ENCODE data around the gene IL9R. TPM values are rescaled to one million over a fixed set of nuclear protein-coding genes. Genes with fewer than 3 reads are reported as not detected.

IL9R gene
- total RNA-seq, 1 experiment from 2014 or later: 1.4 TPM

- POLR2A ChIA-PET: no interaction called here
- TF ChIP-seq EZH2phosphoT487 (IDR thresholded peaks at IDR 0.05; ENCODE audit: borderline replicate concordance) (no peak), ZFX (IDR thresholded peaks at IDR 0.05) (no peak), CBX3 (IDR thresholded peaks at IDR 0.05; ENCODE audit: low read depth) (no peak), SP1 (IDR thresholded peaks at IDR 0.05; ENCODE audit: low read depth) (no peak), CEBPB (IDR thresholded peaks at IDR 0.05; ENCODE audit: low read depth) (no peak), JUND (IDR thresholded peaks at IDR 0.05) (no peak), REST (IDR thresholded peaks at IDR 0.05; ENCODE audit: low read depth) (no peak)
- Histone ChIP-seq H2AFZ (ENCODE audit: low read depth, low read length, poor library complexity, severe bottlenecking) (no peak overlapping the region), H3K4me1 (ENCODE audit: control insufficient read depth in 1 of 2, insufficient read depth in 2 of 2, low read length in 2 of 2) (no peaks in the 10 kb centered on the region), H3K27ac (ENCODE audit: low read depth, low read length) (no peak overlapping the region), H3K4me3 (replicated peaks in 1 of 2; ENCODE audit: low read depth in 1 of 2, low read length in 2 of 2) (no peak overlapping the region), H3K9me3 (ENCODE audit: control insufficient read depth in 1 of 2, insufficient read depth in 1 of 2, low read depth in 1 of 2, low read length in 2 of 2) (no peaks in the 10 kb centered on the region), H3K36me3 (ENCODE audit: control insufficient read depth in 1 of 2, insufficient read depth in 2 of 2, low read length in 2 of 2) (no peaks in the 10 kb centered on the region), H3K27me3 (ENCODE audit: insufficient read depth, low read length) (no peaks in the 10 kb centered on the region), H4K20me1 (ENCODE audit: insufficient read depth) (no peaks in the 10 kb centered on the region), H3K9me2 (ENCODE audit: insufficient read depth) (no peaks in the 10 kb centered on the region), H3K4me2 (ENCODE audit: low read length) (no peak overlapping the region), H3K9ac (ENCODE audit: low read length) (no peak overlapping the region), H3K79me2 (ENCODE audit: insufficient read depth, low read length) (no peaks in the 10 kb centered on the region)
- no peak for DNase-seq (ENCODE audit: low read depth, low spot score)
- CTCF ChIA-PET: no interaction called here
- BruUV-seq (replicated peaks): no TSS peak
- ATAC-seq: no peak
- intact Hi-C loops (cut with micrococcal nuclease): no loop called here
- RAD21 ChIA-PET (ENCODE audit: low non-redundant PET in 1 of 2, low total read pairs in 2 of 2, uncharacterized antibody in 2 of 2, unreplicated experiment in 2 of 2): no interaction called here
Measured at GRCh38 chrX:155968326-155968661, 29.2 kb upstream of the IL9R start.

- H3K4me3 ChIP-seq (replicated peaks in 1 of 2; ENCODE audit: low read depth in 1 of 2, low read length in 2 of 2): no peak overlapping the region
- RAD21 ChIA-PET (ENCODE audit: low non-redundant PET in 1 of 2, low total read pairs in 2 of 2, uncharacterized antibody in 2 of 2, unreplicated experiment in 2 of 2): no interaction called here
- no peak for ATAC-seq
- POLR2A ChIA-PET: no interaction called here
- no peaks in the 10 kb centered on the region for H3K4me1 ChIP-seq (ENCODE audit: control insufficient read depth in 1 of 2, insufficient read depth in 2 of 2, low read length in 2 of 2)
- no peak for TF ChIP-seq CEBPB (IDR thresholded peaks at IDR 0.05; ENCODE audit: low read depth)
- TF ChIP-seq CTCF (IDR thresholded peaks at IDR 0.05 in 2 of 3, conservative IDR thresholded peaks at IDR 0.05 in 1 of 3; ENCODE audit: borderline replicate concordance in 1 of 3, insufficient read depth in 1 of 3, low read depth in 2 of 3, low read length in 2 of 3): no peak
- TF ChIP-seq CBX3 (IDR thresholded peaks at IDR 0.05; ENCODE audit: low read depth): no peak
- TF ChIP-seq TCF7L2 (IDR thresholded peaks at IDR 0.05; ENCODE audit: borderline replicate concordance, extremely low read depth, insufficient read depth, insufficient read length): no peak
- TF ChIP-seq ATF3 (IDR thresholded peaks at IDR 0.05): no peak
- no peak for TF ChIP-seq ZFX (IDR thresholded peaks at IDR 0.05)
- H3K79me2 ChIP-seq (ENCODE audit: insufficient read depth, low read length): no peaks in the 10 kb centered on the region
- no peaks in the 10 kb centered on the region for H3K27me3 ChIP-seq (ENCODE audit: insufficient read depth, low read length)
- H3K9me2 ChIP-seq (ENCODE audit: insufficient read depth): no peaks in the 10 kb centered on the region
- H3K27ac ChIP-seq (ENCODE audit: low read depth, low read length): no peak overlapping the region
- CTCF ChIA-PET: no interaction called here
- H3K4me2 ChIP-seq (ENCODE audit: low read length): no peak overlapping the region
- no peaks in the 10 kb centered on the region for H4K20me1 ChIP-seq (ENCODE audit: insufficient read depth)
- intact Hi-C loops (cut with micrococcal nuclease): no loop called here
- no peaks in the 10 kb centered on the region for H3K36me3 ChIP-seq (ENCODE audit: control insufficient read depth in 1 of 2, insufficient read depth in 2 of 2, low read length in 2 of 2)
- no peak for DNase-seq (ENCODE audit: low read depth, low spot score)
- H3K9ac ChIP-seq (ENCODE audit: low read length): no peak overlapping the region
- H3K9me3 ChIP-seq (ENCODE audit: control insufficient read depth in 1 of 2, insufficient read depth in 1 of 2, low read depth in 1 of 2, low read length in 2 of 2): no peaks in the 10 kb centered on the region
- no peak overlapping the region for H2AFZ ChIP-seq (ENCODE audit: low read depth, low read length, poor library complexity, severe bottlenecking)
- BruUV-seq (replicated peaks): no TSS peak
Measured at GRCh38 chrX:155968791-155969190, 28.7 kb upstream of the IL9R start.

Data from HCT116 (cell line).